ENCODE results near the gene LAMA1.

Gene LAMA1

GRCh38 chr18:6951336-6952090, 166.1 kb downstream of the LAMA1 start:
- FAIRE-seq (no peak), DNase-seq (ENCODE audit: insufficient read length, low spot score) (no peak)
- TF ChIP-seq TAF1 (IDR thresholded peaks at IDR 0.05; ENCODE audit: low read depth, low read length) (no peak), POU2F2 (IDR thresholded peaks at IDR 0.05; ENCODE audit: low read depth, low read length) (no peak), POLR2A (IDR thresholded peaks at IDR 0.05; ENCODE audit: low read depth, low read length) (no peak), POLR2AphosphoS5 (IDR thresholded peaks at IDR 0.05; ENCODE audit: low read depth, low read length) (no peak), SPI1 (IDR thresholded peaks at IDR 0.05; ENCODE audit: low read depth, low read length) (no peak)

DNA sequence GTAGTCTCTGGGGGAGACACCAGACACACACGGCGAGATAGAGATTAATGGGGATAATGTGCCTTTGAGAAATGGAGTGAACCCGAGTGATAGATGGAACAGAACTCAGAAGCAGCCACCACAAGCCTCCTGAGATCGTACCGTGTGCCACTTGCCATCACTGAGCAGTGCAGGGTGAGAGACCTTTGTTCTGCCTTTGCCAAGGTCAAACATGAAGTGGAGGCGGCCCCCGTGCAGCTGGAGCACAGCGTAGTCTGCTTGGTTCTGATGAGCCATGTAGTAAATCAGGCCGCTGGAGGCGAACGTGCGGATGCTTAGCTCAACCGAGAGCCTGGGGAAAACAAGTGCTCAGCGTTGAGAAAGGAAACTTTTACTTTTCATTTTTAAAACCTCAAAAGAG, 167.0 kb downstream of the LAMA1 start:
- TF ChIP-seq SPI1 (IDR thresholded peaks at IDR 0.05; ENCODE audit: low read depth, low read length) (no peak), POLR2A (IDR thresholded peaks at IDR 0.05; ENCODE audit: low read depth, low read length) (no peak), POU2F2 (IDR thresholded peaks at IDR 0.05; ENCODE audit: low read depth, low read length) (no peak), TAF1 (IDR thresholded peaks at IDR 0.05; ENCODE audit: low read depth, low read length) (no peak), PAX5 (IDR thresholded peaks at IDR 0.05; ENCODE audit: insufficient read depth, low read length, severe bottlenecking) (no peak), POLR2AphosphoS5 (IDR thresholded peaks at IDR 0.05; ENCODE audit: low read depth, low read length) (no peak)
- FAIRE-seq (no peak), DNase-seq (ENCODE audit: insufficient read length, low spot score) (no peak)

DNA sequence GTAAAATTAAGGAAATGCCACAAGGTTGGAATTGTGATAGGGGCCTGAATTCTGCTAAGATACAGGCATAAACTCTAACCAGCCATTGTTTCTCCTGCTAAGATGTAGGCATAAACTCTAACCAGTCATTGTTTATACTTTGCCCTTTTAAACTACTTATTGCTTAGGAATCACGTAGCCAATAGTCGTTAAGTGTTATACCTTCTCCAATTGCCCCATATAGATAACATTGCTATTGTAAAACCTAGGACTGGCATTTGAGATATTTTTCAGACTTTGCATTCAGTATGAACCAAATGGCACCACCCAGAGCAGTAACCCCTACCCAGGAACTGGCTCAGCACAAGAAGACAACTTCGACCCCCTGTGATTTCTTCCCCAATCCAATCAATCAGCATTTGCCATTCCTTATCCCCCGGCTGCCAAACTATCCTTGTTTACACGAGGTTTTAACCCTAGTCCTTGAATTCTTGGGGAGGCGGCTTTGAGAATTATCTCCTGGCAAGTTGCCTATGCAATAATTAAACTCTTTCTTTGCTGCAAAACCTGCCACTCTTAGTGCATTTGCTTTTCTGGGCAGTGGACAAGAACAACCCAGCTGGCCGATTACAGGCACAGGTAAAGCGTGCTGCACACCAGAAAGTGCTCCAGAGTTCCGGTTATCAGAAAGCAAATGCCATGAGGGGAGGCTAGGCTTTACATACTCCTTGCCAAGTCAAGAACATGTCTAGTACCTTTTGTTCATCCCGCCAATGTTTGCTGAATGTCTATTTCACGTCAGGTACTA, 167.6 kb downstream of the LAMA1 start:
- FAIRE-seq (no peak), DNase-seq (ENCODE audit: insufficient read length, low spot score) (no peak)
- TF ChIP-seq POU2F2 (IDR thresholded peaks at IDR 0.05; ENCODE audit: low read depth, low read length): no peak
- TF ChIP-seq POLR2A (IDR thresholded peaks at IDR 0.05; ENCODE audit: low read depth, low read length): no peak
- no peak for TF ChIP-seq PAX5 (IDR thresholded peaks at IDR 0.05; ENCODE audit: insufficient read depth, low read length, severe bottlenecking)
- TF ChIP-seq SPI1 (IDR thresholded peaks at IDR 0.05; ENCODE audit: low read depth, low read length): no peak
- no peak for TF ChIP-seq POLR2AphosphoS5 (IDR thresholded peaks at IDR 0.05; ENCODE audit: low read depth, low read length)
- no peak for TF ChIP-seq TAF1 (IDR thresholded peaks at IDR 0.05; ENCODE audit: low read depth, low read length)

GRCh38 chr18:6948281-6949055, 169.1 kb downstream of the LAMA1 start:
- DNase-seq (ENCODE audit: insufficient read length, low spot score) (no peak), FAIRE-seq (no peak)
- no peak for TF ChIP-seq POLR2AphosphoS5 (IDR thresholded peaks at IDR 0.05; ENCODE audit: low read depth, low read length)
- no peak for TF ChIP-seq TAF1 (IDR thresholded peaks at IDR 0.05; ENCODE audit: low read depth, low read length)
- TF ChIP-seq PAX5 (IDR thresholded peaks at IDR 0.05; ENCODE audit: insufficient read depth, low read length, severe bottlenecking): no peak
- no peak for TF ChIP-seq SPI1 (IDR thresholded peaks at IDR 0.05; ENCODE audit: low read depth, low read length)
- no peak for TF ChIP-seq POLR2A (IDR thresholded peaks at IDR 0.05; ENCODE audit: low read depth, low read length)

- no peak for DNase-seq (ENCODE audit: insufficient read length, low spot score)
- no peak for FAIRE-seq
- TF ChIP-seq PAX5 (IDR thresholded peaks at IDR 0.05; ENCODE audit: insufficient read depth, low read length, severe bottlenecking) (no peak), TAF1 (IDR thresholded peaks at IDR 0.05; ENCODE audit: low read depth, low read length) (no peak), POU2F2 (IDR thresholded peaks at IDR 0.05; ENCODE audit: low read depth, low read length) (no peak), POLR2AphosphoS5 (IDR thresholded peaks at IDR 0.05; ENCODE audit: low read depth, low read length) (no peak), POLR2A (IDR thresholded peaks at IDR 0.05; ENCODE audit: low read depth, low read length) (no peak), SPI1 (IDR thresholded peaks at IDR 0.05; ENCODE audit: low read depth, low read length) (no peak)
Measured at GRCh38 chr18:6947338-6948030, 170.1 kb downstream of the LAMA1 start.

DNA sequence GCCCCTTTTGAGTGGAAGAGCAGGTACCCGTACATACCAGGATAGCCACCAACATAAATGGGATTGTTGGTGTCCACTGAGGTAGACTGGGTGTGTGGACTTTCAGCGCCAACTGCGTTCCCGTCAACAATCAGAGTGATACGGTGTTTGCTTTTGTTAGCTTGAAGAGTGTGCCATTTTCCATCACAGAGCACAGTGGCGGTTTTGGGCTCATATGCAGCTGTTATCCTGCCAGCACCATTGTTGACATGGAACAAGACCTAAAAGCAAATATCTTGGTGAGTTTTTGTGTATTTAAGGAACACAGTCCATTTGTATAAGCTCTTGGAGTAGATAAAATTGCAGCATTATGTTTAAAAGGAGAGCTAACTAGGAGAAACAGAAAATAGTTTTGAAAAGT, 174.5 kb downstream of the LAMA1 start:
- TF ChIP-seq SPI1 (IDR thresholded peaks at IDR 0.05; ENCODE audit: low read depth, low read length): no peak
- TF ChIP-seq TAF1 (IDR thresholded peaks at IDR 0.05; ENCODE audit: low read depth, low read length): no peak
- TF ChIP-seq PAX5 (IDR thresholded peaks at IDR 0.05; ENCODE audit: insufficient read depth, low read length, severe bottlenecking): no peak
- no peak for TF ChIP-seq POU2F2 (IDR thresholded peaks at IDR 0.05; ENCODE audit: low read depth, low read length)
- no peak for TF ChIP-seq POLR2A (IDR thresholded peaks at IDR 0.05; ENCODE audit: low read depth, low read length)
- DNase-seq (ENCODE audit: insufficient read length, low spot score) (no peak), FAIRE-seq (no peak)

GRCh38 chr18:6942742-6943141, 174.9 kb downstream of the LAMA1 start:
- no peak for TF ChIP-seq POLR2A (IDR thresholded peaks at IDR 0.05; ENCODE audit: low read depth, low read length)
- TF ChIP-seq POLR2AphosphoS5 (IDR thresholded peaks at IDR 0.05; ENCODE audit: low read depth, low read length): no peak
- no peak for TF ChIP-seq PAX5 (IDR thresholded peaks at IDR 0.05; ENCODE audit: insufficient read depth, low read length, severe bottlenecking)
- TF ChIP-seq TAF1 (IDR thresholded peaks at IDR 0.05; ENCODE audit: low read depth, low read length): no peak
- TF ChIP-seq POU2F2 (IDR thresholded peaks at IDR 0.05; ENCODE audit: low read depth, low read length): no peak
- TF ChIP-seq SPI1 (IDR thresholded peaks at IDR 0.05; ENCODE audit: low read depth, low read length): no peak
- FAIRE-seq (no peak), DNase-seq (ENCODE audit: insufficient read length, low spot score) (no peak)

GRCh38 chr18:6941996-6942395, 175.6 kb downstream of the LAMA1 start:
- FAIRE-seq (no peak), DNase-seq (ENCODE audit: insufficient read length, low spot score) (no peak)
- no peak for TF ChIP-seq POLR2AphosphoS5 (IDR thresholded peaks at IDR 0.05; ENCODE audit: low read depth, low read length)

- FAIRE-seq: no peak
Measured at GRCh38 chr18:6940451-6940850, 177.1 kb downstream of the LAMA1 start.

More at GRCh38 chr18:6940451-6940850, 177.1 kb downstream of the LAMA1 start:
- TF ChIP-seq SPI1 (IDR thresholded peaks at IDR 0.05; ENCODE audit: low read depth, low read length): no peak
- no peak for TF ChIP-seq TAF1 (IDR thresholded peaks at IDR 0.05; ENCODE audit: low read depth, low read length)
- no peak for TF ChIP-seq PAX5 (IDR thresholded peaks at IDR 0.05; ENCODE audit: insufficient read depth, low read length, severe bottlenecking)
- TF ChIP-seq POLR2A (IDR thresholded peaks at IDR 0.05; ENCODE audit: low read depth, low read length): no peak
- TF ChIP-seq POU2F2 (IDR thresholded peaks at IDR 0.05; ENCODE audit: low read depth, low read length): no peak
- no peak for TF ChIP-seq POLR2AphosphoS5 (IDR thresholded peaks at IDR 0.05; ENCODE audit: low read depth, low read length)
- DNase-seq (ENCODE audit: insufficient read length, low spot score): no peak

All from GM12891 (cell line).